GM13976 (cell line): ENCODE results near the gene PAPLN.

Experiments used
- DNase-seq: peaks from one replicate; pipeline ENCODE4 v3.0.0; 2012; ENCODE audit warnings: low spot score
- in situ Hi-C: fragments of 300-500 bp; cut with MboI; formaldehyde crosslinking; loops from one replicate; pipeline ENCODE4 v1.12.0; 2022; ENCODE audit warnings: low sequenced_read_pairs, mixed read lengths, inconsistent platforms; ENCODE audit not compliant: unreplicated experiment
- TF ChIP-seq, protein P1 (sequence below): IDR thresholded peaks from 2 replicates; pipeline ENCODE4 v1.5.1; 2012; ENCODE audit warnings: borderline replicate concordance, mild to moderate bottlenecking; ENCODE audit not compliant: insufficient read depth; ENCODE audit errors: extremely low read depth, missing control alignments, control extremely low read depth

The PAPLN gene

DNA sequence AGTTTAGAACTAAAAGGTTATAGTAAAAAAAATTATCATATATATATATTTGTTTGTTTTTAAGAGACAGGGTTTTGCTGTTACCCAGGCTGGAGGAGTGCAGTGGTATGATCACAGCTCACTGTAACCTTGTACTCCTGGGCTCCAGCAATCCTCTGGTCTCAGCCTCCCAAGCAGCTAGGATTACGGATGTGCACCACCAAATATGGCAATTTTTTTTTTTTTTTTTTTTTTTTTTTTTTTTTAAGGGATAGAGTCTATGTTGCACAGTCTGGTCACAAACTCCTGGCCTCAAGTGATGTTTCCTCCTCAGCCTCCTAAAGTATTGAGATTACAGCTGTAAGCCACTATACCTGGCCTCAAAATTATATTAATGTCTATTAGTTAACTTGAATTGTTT, 48.7 kb downstream of the PAPLN start:
- in situ Hi-C loops: no loop called here
- DNase-seq: no peak
- TF ChIP-seq, protein P1, sequence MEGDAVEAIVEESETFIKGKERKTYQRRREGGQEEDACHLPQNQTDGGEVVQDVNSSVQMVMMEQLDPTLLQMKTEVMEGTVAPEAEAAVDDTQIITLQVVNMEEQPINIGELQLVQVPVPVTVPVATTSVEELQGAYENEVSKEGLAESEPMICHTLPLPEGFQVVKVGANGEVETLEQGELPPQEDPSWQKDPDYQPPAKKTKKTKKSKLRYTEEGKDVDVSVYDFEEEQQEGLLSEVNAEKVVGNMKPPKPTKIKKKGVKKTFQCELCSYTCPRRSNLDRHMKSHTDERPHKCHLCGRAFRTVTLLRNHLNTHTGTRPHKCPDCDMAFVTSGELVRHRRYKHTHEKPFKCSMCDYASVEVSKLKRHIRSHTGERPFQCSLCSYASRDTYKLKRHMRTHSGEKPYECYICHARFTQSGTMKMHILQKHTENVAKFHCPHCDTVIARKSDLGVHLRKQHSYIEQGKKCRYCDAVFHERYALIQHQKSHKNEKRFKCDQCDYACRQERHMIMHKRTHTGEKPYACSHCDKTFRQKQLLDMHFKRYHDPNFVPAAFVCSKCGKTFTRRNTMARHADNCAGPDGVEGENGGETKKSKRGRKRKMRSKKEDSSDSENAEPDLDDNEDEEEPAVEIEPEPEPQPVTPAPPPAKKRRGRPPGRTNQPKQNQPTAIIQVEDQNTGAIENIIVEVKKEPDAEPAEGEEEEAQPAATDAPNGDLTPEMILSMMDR: no peak

DNA sequence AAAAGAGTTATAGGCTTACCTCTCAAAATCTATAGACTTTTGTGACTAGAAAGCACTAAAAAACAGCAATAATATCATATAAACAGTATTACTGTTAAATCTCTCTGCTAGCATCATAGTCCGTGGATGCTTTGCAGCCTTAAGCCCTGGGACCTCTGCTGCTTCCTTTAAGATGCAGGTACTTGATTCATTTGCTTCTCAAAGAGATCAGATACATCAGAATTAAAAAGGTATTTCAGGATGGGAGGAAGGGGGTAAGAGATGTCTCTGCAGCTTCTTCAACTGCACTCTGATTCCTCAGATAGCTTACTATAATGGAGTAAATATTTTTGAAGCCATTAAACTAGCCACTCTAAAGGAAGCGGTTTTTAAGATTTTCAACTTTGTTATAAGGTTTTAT, 49.3 kb downstream of the PAPLN start:
- in situ Hi-C loops: no loop called here
- no peak for DNase-seq
- TF ChIP-seq, protein P1: no peak

DNA sequence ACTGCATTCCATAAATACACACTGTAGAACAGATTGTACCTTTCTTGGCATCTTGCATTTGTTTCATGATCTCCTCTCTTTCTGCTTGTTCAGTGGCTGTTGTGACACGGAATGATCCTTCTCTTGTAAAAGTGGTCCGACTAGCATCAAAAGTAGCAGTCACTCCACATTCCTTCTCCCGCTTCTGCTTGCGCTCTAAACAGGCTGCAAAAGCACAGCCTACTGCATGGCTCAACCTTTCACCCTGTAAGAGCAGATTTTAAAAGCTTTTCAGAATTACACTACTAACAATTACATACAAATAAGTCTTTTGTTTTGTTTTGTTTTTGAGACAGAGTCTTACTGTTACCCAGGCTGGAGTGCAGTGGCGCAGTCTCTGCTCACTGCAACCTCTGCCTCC, 49.8 kb downstream of the PAPLN start:
- TF ChIP-seq, protein P1: no peak
- no peak for DNase-seq
- in situ Hi-C loops: no loop called here

DNA sequence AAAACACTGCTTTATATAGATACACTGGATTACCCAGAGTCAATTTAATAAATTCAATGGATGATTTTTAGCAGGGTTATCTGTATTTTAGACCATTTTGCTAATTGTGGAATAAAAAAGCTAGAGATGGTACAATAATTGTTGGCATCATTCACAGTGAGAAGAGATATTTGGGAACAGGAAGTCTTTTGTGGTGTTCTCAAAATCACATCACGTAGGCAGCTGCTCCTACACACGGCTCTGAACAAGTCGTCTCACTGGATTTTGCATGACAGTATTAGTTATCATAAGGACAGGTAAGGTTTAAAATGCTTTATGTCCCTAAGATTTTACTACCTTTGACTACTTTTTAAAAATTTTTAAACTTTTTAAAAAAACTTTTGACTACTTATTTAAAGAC, 52.0 kb downstream of the PAPLN start:
- in situ Hi-C loops: no loop called here
- DNase-seq: no peak
- TF ChIP-seq, protein P1: no peak

DNA sequence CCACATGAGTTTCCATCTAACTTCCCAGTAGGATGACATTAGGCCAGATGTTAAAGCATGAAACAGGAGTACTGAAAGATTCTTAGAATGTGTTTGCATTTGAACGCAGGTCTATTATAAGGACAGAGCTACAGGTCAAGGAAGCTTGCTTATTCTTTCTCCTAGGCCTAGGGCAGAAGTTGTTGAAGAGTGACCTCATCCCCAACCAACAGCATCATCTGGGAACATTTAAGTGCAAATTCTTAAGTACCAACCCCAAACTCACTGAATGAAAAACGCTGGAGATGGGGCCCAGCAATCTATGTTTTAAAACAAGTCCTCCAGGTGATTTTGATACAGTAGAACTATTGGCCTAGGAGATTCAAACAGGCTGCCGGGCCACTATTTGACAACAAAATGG, 52.4 kb downstream of the PAPLN start:
- TF ChIP-seq, protein P1: no peak
- in situ Hi-C loops: loop anchor here (10.0 kb wide), 1 partner anchor 175 kb away; no protein-coding TSS in a partner anchor
- no peak for DNase-seq

DNA sequence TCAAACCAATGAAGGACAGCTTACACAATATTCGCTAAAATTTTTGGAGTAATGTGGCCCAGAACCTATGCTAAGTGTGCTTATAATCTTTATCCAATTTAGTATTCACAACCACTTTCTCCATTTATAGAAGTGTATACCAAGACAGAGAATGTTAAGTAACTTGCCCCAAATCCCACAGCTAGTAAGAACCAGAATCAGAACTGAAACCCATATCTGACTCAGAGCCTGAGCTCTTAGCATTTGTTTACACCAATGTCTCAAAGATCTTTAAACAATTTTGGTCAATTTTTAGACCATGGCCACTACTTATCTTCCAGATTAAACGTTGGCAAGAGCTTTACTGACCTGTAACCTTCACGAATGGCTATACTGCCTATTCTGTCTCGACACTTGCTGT, 53.0 kb downstream of the PAPLN start:
- in situ Hi-C loops: loop anchor here (10.0 kb wide), 1 partner anchor 175 kb away; no protein-coding TSS in a partner anchor
- peak; percentile 66 for DNase-seq
- TF ChIP-seq, protein P1: no peak

DNA sequence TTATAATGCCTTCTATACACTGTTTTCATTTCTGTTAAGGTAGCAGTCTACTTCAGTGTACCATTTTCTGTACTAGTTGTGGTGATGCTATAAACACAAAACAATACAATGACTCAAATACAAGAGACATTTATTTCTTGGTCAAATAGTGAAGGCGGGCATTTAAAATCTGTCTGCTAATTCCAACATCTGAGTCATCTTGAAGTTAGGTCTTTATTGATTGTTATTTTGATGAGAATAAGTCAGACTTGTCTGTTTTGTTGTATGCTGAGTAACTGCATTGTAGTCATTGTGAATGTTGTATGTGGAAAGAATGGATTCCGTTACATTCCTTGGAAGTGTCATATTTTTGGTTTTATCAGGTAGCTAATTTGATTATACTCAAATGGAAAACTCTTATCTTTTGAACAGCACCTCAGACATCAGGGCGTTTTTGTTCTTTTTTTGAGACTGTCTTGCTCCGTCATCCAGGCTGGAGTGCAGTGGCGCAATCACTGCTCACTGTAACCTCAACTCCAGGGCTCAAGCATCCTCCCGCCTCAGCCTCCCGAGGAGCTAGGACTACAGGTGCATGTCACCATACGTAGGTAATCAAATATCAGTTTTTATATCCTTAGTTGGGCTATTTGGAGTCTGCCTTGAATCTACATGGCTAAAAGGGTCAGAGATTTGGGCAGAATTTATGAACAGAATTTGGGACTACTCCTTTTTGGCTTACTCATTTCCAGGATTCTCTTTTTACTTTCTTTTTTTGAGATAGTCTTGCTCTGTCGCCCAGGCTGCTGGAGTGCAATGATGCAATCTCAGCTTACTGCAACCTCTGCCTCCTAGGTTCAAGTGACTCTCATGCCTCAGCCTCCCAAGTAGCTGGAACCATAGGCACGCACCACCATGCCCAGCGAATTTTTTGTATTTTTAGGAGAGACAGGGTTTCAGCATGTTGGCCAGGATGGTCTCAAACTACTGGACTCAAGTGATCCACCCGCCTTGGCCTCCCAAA, 56.8 kb downstream of the PAPLN start:
- in situ Hi-C loops: loop anchor here (10.0 kb wide), 1 partner anchor 171 kb away; no protein-coding TSS in a partner anchor
- TF ChIP-seq, protein P1: no peak
- no peak for DNase-seq
